ENCODE measurements around the gene DNTTIP2. TPM values are rescaled to one million over a fixed set of nuclear protein-coding genes. Genes with fewer than 3 reads are reported as not detected.
"Not testable (repeated sequence)": the region's sequence is repeated elsewhere in the genome, so short reads cannot be mapped to it uniquely, and the experiment has no call there.

Gene DNTTIP2
- total and polyA plus RNA-seq, 2 donors (not counting 1 experiment from before 2014, with no cell fraction given) = 19.2 to 32.8 TPM

- DNase-seq (ENCODE audit: low read depth in 2 of 2) = no peak
- H3K4me2 ChIP-seq (ENCODE audit: extremely low read depth, insufficient read depth, low read length) = no peak overlapping the region
- no peak overlapping the region for H2AFZ ChIP-seq (ENCODE audit: low read length)
- H3K9me3 ChIP-seq (ENCODE audit: control insufficient read depth, insufficient read depth, low read depth, low read length) = no peaks in the 10 kb centered on the region
- no peaks in the 10 kb centered on the region for H3K79me2 ChIP-seq (ENCODE audit: control insufficient read depth, insufficient read depth, low read length)
- no peak overlapping the region for H3K4me3 ChIP-seq (replicated peaks in 1 of 4; ENCODE audit: control extremely low read depth in 1 of 4, insufficient read depth in 1 of 4, low read depth in 3 of 4, low read length in 4 of 4)
- no peaks in the 10 kb centered on the region for H3K4me1 ChIP-seq (ENCODE audit: control insufficient read depth, extremely low read depth, insufficient read depth, low read length)
- no peak overlapping the region for H3K27ac ChIP-seq (ENCODE audit: insufficient read depth, low read length)
- no peaks in the 10 kb centered on the region for H3K27me3 ChIP-seq (ENCODE audit: control insufficient read depth, insufficient read depth, low read length)
- H3K9ac ChIP-seq (ENCODE audit: insufficient read depth, low read length) = no peak overlapping the region
- no peak for TF ChIP-seq CTCF (conservative IDR thresholded peaks at IDR 0.05 in 1 of 2, IDR thresholded peaks at IDR 0.05 in 1 of 2; ENCODE audit: low read depth in 1 of 2, low read length in 2 of 2)
- no peak for TF ChIP-seq EZH2 (IDR thresholded peaks at IDR 0.05; ENCODE audit: low read length, missing control alignments)
- H3K36me3 ChIP-seq (ENCODE audit: control insufficient read depth, insufficient read depth, low read length) = no peaks in the 10 kb centered on the region
- H4K20me1 ChIP-seq (ENCODE audit: control insufficient read depth, extremely low read depth, insufficient read depth, low read length) = no peaks in the 10 kb centered on the region
These were observed 13.8 kb downstream of the DNTTIP2 start for GRCh38 chr1:93865253-93865652.

- Histone ChIP-seq H3K4me1 (ENCODE audit: control insufficient read depth, extremely low read depth, insufficient read depth, low read length) (no peaks in the 10 kb centered on the region), H3K9ac (ENCODE audit: insufficient read depth, low read length) (no peak overlapping the region), H4K20me1 (ENCODE audit: control insufficient read depth, extremely low read depth, insufficient read depth, low read length) (no peaks in the 10 kb centered on the region), H3K36me3 (ENCODE audit: control insufficient read depth, insufficient read depth, low read length) (no peaks in the 10 kb centered on the region), H2AFZ (ENCODE audit: low read length) (no peak overlapping the region), H3K27ac (ENCODE audit: insufficient read depth, low read length) (no peak overlapping the region), H3K79me2 (ENCODE audit: control insufficient read depth, insufficient read depth, low read length) (no peaks in the 10 kb centered on the region), H3K4me2 (ENCODE audit: extremely low read depth, insufficient read depth, low read length) (no peak overlapping the region), H3K9me3 (ENCODE audit: control insufficient read depth, insufficient read depth, low read depth, low read length) (no peaks in the 10 kb centered on the region), H3K4me3 (replicated peaks in 1 of 4; ENCODE audit: control extremely low read depth in 1 of 4, insufficient read depth in 1 of 4, low read depth in 3 of 4, low read length in 4 of 4) (no peak overlapping the region), H3K27me3 (ENCODE audit: control insufficient read depth, insufficient read depth, low read length) (no peaks in the 10 kb centered on the region)
- TF ChIP-seq EZH2 (IDR thresholded peaks at IDR 0.05; ENCODE audit: low read length, missing control alignments) = no peak
- no peak for TF ChIP-seq CTCF (conservative IDR thresholded peaks at IDR 0.05 in 1 of 2, IDR thresholded peaks at IDR 0.05 in 1 of 2; ENCODE audit: low read depth in 1 of 2, low read length in 2 of 2)
- no peak for DNase-seq (ENCODE audit: low read depth in 2 of 2)
These were observed 14.8 kb downstream of the DNTTIP2 start for GRCh38 chr1:93864175-93864574.

GRCh38 chr1:93857653-93858052, 21.4 kb downstream of the DNTTIP2 start:
- H3K4me2 ChIP-seq (ENCODE audit: extremely low read depth, insufficient read depth, low read length); H4K20me1 ChIP-seq (ENCODE audit: control insufficient read depth, extremely low read depth, insufficient read depth, low read length); DNase-seq (ENCODE audit: low read depth in 2 of 2): not testable (repeated sequence)

GRCh38 chr1:93855983-93856382, 23.0 kb downstream of the DNTTIP2 start:
- not testable (repeated sequence) for DNase-seq (ENCODE audit: low read depth in 2 of 2); H3K4me1 ChIP-seq (ENCODE audit: control insufficient read depth, extremely low read depth, insufficient read depth, low read length); H3K4me2 ChIP-seq (ENCODE audit: extremely low read depth, insufficient read depth, low read length); H3K4me3 ChIP-seq (replicated peaks in 1 of 4; ENCODE audit: control extremely low read depth in 1 of 4, insufficient read depth in 1 of 4, low read depth in 3 of 4, low read length in 4 of 4); H3K36me3 ChIP-seq (ENCODE audit: control insufficient read depth, insufficient read depth, low read length); H3K27me3 ChIP-seq (ENCODE audit: control insufficient read depth, insufficient read depth, low read length); H3K9ac ChIP-seq (ENCODE audit: insufficient read depth, low read length); H4K20me1 ChIP-seq (ENCODE audit: control insufficient read depth, extremely low read depth, insufficient read depth, low read length); H3K27ac ChIP-seq (ENCODE audit: insufficient read depth, low read length); H3K9me3 ChIP-seq (ENCODE audit: control insufficient read depth, insufficient read depth, low read depth, low read length); H3K79me2 ChIP-seq (ENCODE audit: control insufficient read depth, insufficient read depth, low read length); H2AFZ ChIP-seq (ENCODE audit: low read length)

More at GRCh38 chr1:93857653-93858052, 21.4 kb downstream of the DNTTIP2 start:
- H3K9me3 ChIP-seq (ENCODE audit: control insufficient read depth, insufficient read depth, low read depth, low read length); H2AFZ ChIP-seq (ENCODE audit: low read length); H3K9ac ChIP-seq (ENCODE audit: insufficient read depth, low read length); H3K4me1 ChIP-seq (ENCODE audit: control insufficient read depth, extremely low read depth, insufficient read depth, low read length); H3K27ac ChIP-seq (ENCODE audit: insufficient read depth, low read length); H3K4me3 ChIP-seq (replicated peaks in 1 of 4; ENCODE audit: control extremely low read depth in 1 of 4, insufficient read depth in 1 of 4, low read depth in 3 of 4, low read length in 4 of 4); H3K79me2 ChIP-seq (ENCODE audit: control insufficient read depth, insufficient read depth, low read length); H3K27me3 ChIP-seq (ENCODE audit: control insufficient read depth, insufficient read depth, low read length); H3K36me3 ChIP-seq (ENCODE audit: control insufficient read depth, insufficient read depth, low read length): not testable (repeated sequence)
